Lung (tissue), 12 donors: ENCODE measurements around the gene ANXA10. TPM values are rescaled to one million over a fixed set of nuclear protein-coding genes. Genes with fewer than 3 reads are reported as not detected.

Experiments
- ATAC-seq: fragments of 200-7000 bp; cut with Tn5 transposase; one replicate; pipeline ENCODE4 v1.9.1; 2020; ENCODE audit warnings: moderate number of reproducible peaks; ENCODE audit not compliant: insufficient read depth, low FRiP score
- DNase-seq, 3 donors: peaks; one replicate each; pipeline ENCODE4 v3.0.0-alpha.2; 2013 to 2017
- H3K27ac ChIP-seq, 2 donors: one replicate each; pipeline ENCODE4 v1.5.1; 2013; ENCODE audit warnings: mild to moderate bottlenecking in 2 of 2, moderate library complexity in 2 of 2, control low read depth in 1 of 2, inconsistent platforms in 1 of 2, low read depth in 1 of 2, low read length in 1 of 2
- H3K27me3 ChIP-seq, 3 donors: one replicate each; pipeline ENCODE4 v1.5.1; 2013; ENCODE audit warnings: low read length in 2 of 3; ENCODE audit not compliant: control insufficient read depth in 3 of 3, insufficient read depth in 3 of 3
- H3K36me3 ChIP-seq, 4 donors: one replicate each; pipeline ENCODE4 v1.5.1; 2013; ENCODE audit warnings: low read length in 4 of 4, mild to moderate bottlenecking in 1 of 4, moderate library complexity in 1 of 4; ENCODE audit not compliant: control insufficient read depth in 4 of 4, insufficient read depth in 4 of 4
- H3K4me1 ChIP-seq, 5 donors: one replicate each; pipeline ENCODE4 v1.5.1; 2013; ENCODE audit warnings: low read length in 5 of 5, mild to moderate bottlenecking in 2 of 5, moderate library complexity in 1 of 5; ENCODE audit not compliant: control insufficient read depth in 5 of 5, insufficient read depth in 5 of 5
- H3K4me3 ChIP-seq: one replicate; pipeline ENCODE4 v1.5.1; 2013; ENCODE audit warnings: mild to moderate bottlenecking, control low read depth, moderate library complexity
- H3K9ac ChIP-seq, 2 donors: one replicate each; pipeline ENCODE4 v1.5.1; 2013; ENCODE audit warnings: low read length in 2 of 2, control low read depth in 1 of 2; ENCODE audit not compliant: insufficient read depth in 1 of 2
- H3K9me3 ChIP-seq, 4 donors: one replicate each; pipeline ENCODE4 v1.5.1; 2013; ENCODE audit warnings: low read length in 3 of 4, mild to moderate bottlenecking in 1 of 4, moderate library complexity in 1 of 4; ENCODE audit not compliant: control insufficient read depth in 4 of 4, insufficient read depth in 3 of 4
- CTCF ChIP-seq: IDR thresholded peaks from 2 replicates; pipeline ENCODE4 v1.5.1; 2012; ENCODE audit warnings: mild to moderate bottlenecking; ENCODE audit errors: control extremely low read depth, extremely low read depth
- WGBS, 2 donors: extraction: QIAGEN DNeasy Blood & Tissue Kit; methylation state at CpG; one replicate each; pipeline ENCODE4 v1.1.7; 2013; 5-methylcytosine and 5-hydroxymethylcytosine counted together
- polyA plus RNA-seq, 2 donors: library from polyadenylated mRNA; stranded (reverse); fragments of 200-250 nt; gene quantifications; one replicate each; pipeline ENCODE4 v1.2.1, GENCODE V29; 2013
- total RNA-seq, 2 donors: library from RNA; depleted of rRNA in 1 of 2; stranded (reverse); fragments of >200 nt in 1 of 2; gene quantifications; one replicate each; pipeline ENCODE4 v1.2.1, GENCODE V29; 2014 to 2021
- donor health status: control.
- donor health status: control.
- donor health status: Bipolar disorder and iron deficiency.
- donor health status: healthy.
- donor health status: DM: yes; HTN: yes; CAD: no.

The ANXA10 gene
- total and polyA plus RNA-seq, 4 donors: 0.64 TPM; not detected in 3

DNA sequence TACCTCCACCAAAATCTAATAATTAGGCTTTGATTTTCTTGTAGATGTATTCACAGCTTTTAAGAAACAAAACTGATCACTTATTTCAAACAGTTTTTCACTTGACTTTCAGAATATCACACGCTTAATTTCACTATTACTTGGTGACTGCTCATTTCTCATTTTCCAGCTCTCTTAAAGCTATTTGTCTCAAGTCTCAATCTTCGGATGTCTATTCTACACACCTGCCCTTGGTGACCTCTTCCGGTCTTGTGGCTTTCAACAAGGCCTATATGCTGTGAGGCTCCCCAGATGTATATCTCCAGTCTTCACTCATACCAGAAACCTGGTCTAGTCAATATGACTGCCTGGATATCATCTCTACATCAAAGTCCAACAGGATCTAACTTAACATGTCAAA is 34.9 kb upstream of the ANXA10 start:
- no peak for TF ChIP-seq CTCF
- Histone ChIP-seq H3K9ac (no peak overlapping the region), H3K27ac (no peak overlapping the region), H3K4me3 (no peak overlapping the region), H3K27me3 (no peaks in the 10 kb centered on the region), H3K36me3 (no peaks in the 10 kb centered on the region), H3K9me3 (no peaks in the 10 kb centered on the region), H3K4me1 (no peaks in the 10 kb centered on the region)
- ATAC-seq (no peak), DNase-seq (no peak)
- 88 to 91% methylated on average over 3 of the region's 3 CpGs for WGBS, 2 donors

DNA sequence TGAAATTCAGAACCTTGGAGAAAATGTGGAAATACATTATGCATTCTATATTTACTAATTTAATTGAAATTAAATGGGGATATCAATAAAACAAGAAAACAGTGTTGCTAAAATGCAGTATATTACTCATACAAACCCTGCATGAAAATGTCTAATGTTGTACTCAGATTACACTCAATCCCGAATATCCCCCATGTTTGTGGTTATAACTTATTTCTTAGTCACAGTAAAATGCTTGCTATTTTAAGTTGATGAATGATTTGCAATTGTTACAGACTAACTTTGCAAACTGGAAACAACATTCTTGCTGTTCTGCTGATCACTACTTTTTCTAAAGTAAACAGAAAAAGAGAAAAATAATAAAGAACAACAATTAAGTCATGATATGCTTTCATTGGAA is 33.1 kb upstream of the ANXA10 start:
- TF ChIP-seq CTCF: no peak
- H3K27ac ChIP-seq: no peak overlapping the region
- H3K9ac ChIP-seq: no peak overlapping the region
- no peak overlapping the region for H3K4me3 ChIP-seq
- no peaks in the 10 kb centered on the region for H3K4me1 ChIP-seq
- ATAC-seq (no peak), DNase-seq (no peak)
- H3K9me3 ChIP-seq: no peaks in the 10 kb centered on the region
- WGBS, 2 donors: 81 to 93% methylated on average over 1 of the region's 1 CpG
- H3K36me3 ChIP-seq: no peaks in the 10 kb centered on the region
- H3K27me3 ChIP-seq: no peaks in the 10 kb centered on the region

DNA sequence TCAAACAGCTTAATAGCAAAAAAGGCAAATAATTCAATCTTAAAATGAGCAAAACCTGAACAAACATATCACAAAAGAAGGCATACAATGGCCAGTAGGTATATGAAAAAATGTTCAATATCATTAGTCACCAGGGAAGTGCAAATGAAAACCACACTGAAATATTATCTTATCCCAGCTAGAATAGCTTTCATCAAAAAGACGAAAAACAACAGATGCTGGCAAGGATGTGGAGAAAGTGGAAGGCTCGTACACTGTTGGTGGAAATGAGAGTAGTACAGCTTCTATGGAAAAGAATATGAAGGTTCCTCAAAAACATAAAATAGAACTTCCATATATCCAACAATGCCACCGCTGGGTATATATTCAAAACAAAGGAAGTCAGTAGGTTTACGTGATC is 29.3 kb upstream of the ANXA10 start:
- TF ChIP-seq CTCF: no peak
- H3K9ac ChIP-seq: no peak overlapping the region
- H3K4me1 ChIP-seq: no peaks in the 10 kb centered on the region
- no peaks in the 10 kb centered on the region for H3K9me3 ChIP-seq
- H3K4me3 ChIP-seq: no peak overlapping the region
- H3K36me3 ChIP-seq: no peaks in the 10 kb centered on the region
- no peak for ATAC-seq
- DNase-seq: no peak
- 81% methylated on average over 4 of the region's 4 CpGs for WGBS, 2 donors
- no peak overlapping the region for H3K27ac ChIP-seq
- no peaks in the 10 kb centered on the region for H3K27me3 ChIP-seq

- no peaks in the 10 kb centered on the region for H3K9me3 ChIP-seq
- no peaks in the 10 kb centered on the region for H3K36me3 ChIP-seq
- H3K4me1 ChIP-seq: no peaks in the 10 kb centered on the region
- no peak for TF ChIP-seq CTCF
- DNase-seq (no peak), ATAC-seq (no peak)
- H3K27ac ChIP-seq: no peak overlapping the region
- H3K4me3 ChIP-seq: no peak overlapping the region
- H3K27me3 ChIP-seq: no peaks in the 10 kb centered on the region
- H3K9ac ChIP-seq: no peak overlapping the region
- WGBS, 2 donors: 91 to 95% methylated on average over 1 of the region's 1 CpG
Observed at GRCh38 chr4:168070903-168071302, 21.4 kb upstream of the ANXA10 start.
